Small intestine (tissue), 7 donors: ENCODE data around the gene SPATA21. TPM values are rescaled to one million over a fixed set of nuclear protein-coding genes. Genes with fewer than 3 reads are reported as not detected.

Experiments used
- DNase-seq, 2 donors: peaks; one replicate each; pipeline versions ENCODE4 v3.0.0 to v3.0.0-alpha.2; 2013
- FAIRE-seq: peaks from 2 replicates; lab custom pipeline; 2012; peaks lifted over from hg19 to GRCh38; lab: Jason Lieb, UNC
- H3K27ac ChIP-seq, 3 donors: one replicate each; pipeline ENCODE4 v1.5.1; 2013; ENCODE audit warnings: low read length in 2 of 3, mild to moderate bottlenecking in 2 of 3, control low read depth in 1 of 3, inconsistent platforms in 1 of 3, low read depth in 1 of 3, moderate library complexity in 1 of 3
- H3K27me3 ChIP-seq, 3 donors: one replicate each; pipeline ENCODE4 v1.6.1; 2013; ENCODE audit warnings: low read length in 3 of 3, inconsistent platforms in 1 of 3; ENCODE audit not compliant: control insufficient read depth in 3 of 3, insufficient read depth in 3 of 3
- H3K36me3 ChIP-seq, 3 donors: one replicate each; pipeline ENCODE4 v1.6.1; 2013; ENCODE audit warnings: low read length in 3 of 3, inconsistent platforms in 1 of 3, low read depth in 1 of 3, mild to moderate bottlenecking in 1 of 3, moderate library complexity in 1 of 3; ENCODE audit not compliant: control insufficient read depth in 3 of 3, insufficient read depth in 2 of 3
- H3K4me1 ChIP-seq, 3 donors: one replicate each; pipeline ENCODE4 v1.6.1; 2013; ENCODE audit warnings: low read length in 2 of 3, inconsistent platforms in 1 of 3, low read depth in 1 of 3, mild to moderate bottlenecking in 1 of 3, moderate library complexity in 1 of 3; ENCODE audit not compliant: control insufficient read depth in 3 of 3, insufficient read depth in 2 of 3
- H3K4me3 ChIP-seq, 3 donors: one replicate each; pipeline ENCODE4 v1.5.1; 2013; ENCODE audit warnings: low read length in 3 of 3, control low read depth in 1 of 3, inconsistent platforms in 1 of 3, low read depth in 1 of 3, mild to moderate bottlenecking in 1 of 3, moderate library complexity in 1 of 3
- H3K9me3 ChIP-seq, 2 donors: one replicate each; pipeline ENCODE4 v1.6.1; 2013; ENCODE audit warnings: low read depth in 1 of 2, low read length in 1 of 2; ENCODE audit not compliant: control insufficient read depth in 2 of 2, insufficient read depth in 1 of 2
- WGBS, 3 donors: extraction: QIAGEN DNeasy Blood & Tissue Kit; methylation state at CpG; one replicate each; pipeline ENCODE4 v1.1.7; 2013; 5-methylcytosine and 5-hydroxymethylcytosine counted together
- polyA plus RNA-seq, 4 donors: library from polyadenylated mRNA; stranded (reverse) in 3 of 4; unstranded in 1 of 4; fragments of 200-250 nt in 3 of 4; fragments of 120-200 nt in 1 of 4; gene quantifications; one replicate each; pipeline versions ENCODE4 v1.2.1 to v1.2.3, GENCODE V29; 2013
- donor health status: healthy with polysubstance abuse.
- donor health status: control.
- donor health status: control.
- donor health status: Bipolar disorder and iron deficiency.
- donor health status: healthy.

SPATA21 gene
- polyA plus RNA-seq, 4 donors = 0.18 to 0.27 (median 0.22) TPM; not detected in 1

DNA sequence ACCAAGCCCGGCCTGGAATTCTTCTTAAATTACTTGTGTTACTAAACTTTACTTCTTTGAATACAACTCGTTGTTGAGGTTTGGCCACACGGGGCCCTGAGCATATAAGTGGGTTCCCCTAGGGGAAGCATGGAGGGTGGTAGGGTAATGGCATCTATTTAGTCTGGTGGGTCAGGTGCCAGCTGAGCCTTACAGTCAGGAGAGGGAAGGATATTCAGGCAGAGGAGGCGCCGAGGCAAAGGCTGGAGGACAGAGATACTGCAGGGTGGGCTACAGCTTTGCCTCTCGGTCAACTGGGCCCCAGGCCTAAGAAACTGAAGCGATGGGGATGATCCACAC is 2.9 kb upstream of the SPATA21 start:
- FAIRE-seq = no peak
- H3K27ac ChIP-seq = peak overlapping the region in 2 of 3 donors; percentile 12 to 33
- peaks cover 3 to 32% (median 4%) of the 10 kb centered on the region in 3 donors for H3K36me3 ChIP-seq
- peaks cover 0 to 8% (median 3%) of the 10 kb centered on the region in 3 donors for H3K4me1 ChIP-seq
- peak overlapping the region in 1 of 3 donors; percentile 96 for H3K4me3 ChIP-seq
- H3K9me3 ChIP-seq = no peaks in the 10 kb centered on the region
- DNase-seq = no peak
- 52 to 58% (median 54%) methylated on average over 7 of the region's 7 CpGs for WGBS, 3 donors
- H3K27me3 ChIP-seq = no peaks in the 10 kb centered on the region

DNA sequence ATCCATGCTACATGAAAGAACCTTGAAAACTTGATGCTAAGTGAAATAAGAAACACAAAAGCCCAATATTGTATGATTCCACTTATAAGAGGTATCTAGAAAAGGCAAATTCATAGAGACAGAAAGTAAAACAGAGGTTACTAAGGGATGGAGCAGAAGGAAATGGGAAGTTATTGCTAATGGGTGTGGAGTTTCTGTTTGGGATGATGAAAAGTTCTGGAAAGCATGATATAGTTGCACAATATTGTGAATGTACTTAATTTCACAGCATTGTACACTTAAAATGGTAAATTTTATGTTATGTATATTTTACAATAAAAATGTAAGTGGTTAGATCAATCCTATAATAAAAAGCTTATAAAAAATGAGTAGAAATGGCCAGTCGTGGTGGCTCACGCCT is 1.7 kb upstream of the SPATA21 start:
- Histone ChIP-seq H3K4me1 (peaks cover 0 to 8% (median 3%) of the 10 kb centered on the region in 3 donors), H3K27ac (no peak overlapping the region), H3K36me3 (peaks cover 0 to 20% (median 4%) of the 10 kb centered on the region in 3 donors), H3K9me3 (no peaks in the 10 kb centered on the region), H3K4me3 (no peak overlapping the region), H3K27me3 (no peaks in the 10 kb centered on the region)
- DNase-seq (no peak), FAIRE-seq (no peak)
- WGBS, 3 donors = 76 to 83% (median 81%) methylated on average over 2 of the region's 2 CpGs

- no peak for FAIRE-seq
Observed at GRCh38 chr1:16438516-16438915, 1.3 kb upstream of the SPATA21 start.

GRCh38 chr1:16434501-16434900 is 2.7 kb downstream of the SPATA21 start:
- no peaks in the 10 kb centered on the region for H3K4me1 ChIP-seq
- FAIRE-seq (no peak), DNase-seq (no peak)
- 53 to 62% (median 61%) methylated on average over 2 of the region's 2 CpGs for WGBS, 3 donors
- H3K27ac ChIP-seq = no peak overlapping the region
- no peaks in the 10 kb centered on the region for H3K36me3 ChIP-seq
- no peaks in the 10 kb centered on the region for H3K9me3 ChIP-seq
- H3K4me3 ChIP-seq = no peak overlapping the region
- H3K27me3 ChIP-seq = peaks cover 0 to 3% (median 0%) of the 10 kb centered on the region in 3 donors

More at GRCh38 chr1:16438516-16438915, 1.3 kb upstream of the SPATA21 start:
- Histone ChIP-seq H3K9me3 (no peaks in the 10 kb centered on the region), H3K27me3 (no peaks in the 10 kb centered on the region), H3K4me1 (peaks cover 0 to 8% (median 3%) of the 10 kb centered on the region in 3 donors), H3K36me3 (peaks cover 0 to 16% (median 4%) of the 10 kb centered on the region in 3 donors), H3K4me3 (no peak overlapping the region), H3K27ac (no peak overlapping the region)
- no peak for DNase-seq
- WGBS, 3 donors = 78 to 90% (median 86%) methylated on average over 2 of the region's 2 CpGs

- WGBS, 3 donors = 91 to 94% (median 93%) methylated on average over 4 of the region's 4 CpGs
- Histone ChIP-seq H3K36me3 (no peaks in the 10 kb centered on the region), H3K9me3 (no peaks in the 10 kb centered on the region), H3K4me1 (no peaks in the 10 kb centered on the region), H3K27ac (no peak overlapping the region), H3K4me3 (no peak overlapping the region), H3K27me3 (peaks cover 0 to 3% (median 0%) of the 10 kb centered on the region in 3 donors)
- DNase-seq (no peak), FAIRE-seq (no peak)
Observed at GRCh38 chr1:16434007-16434406, 3.2 kb downstream of the SPATA21 start.

DNA sequence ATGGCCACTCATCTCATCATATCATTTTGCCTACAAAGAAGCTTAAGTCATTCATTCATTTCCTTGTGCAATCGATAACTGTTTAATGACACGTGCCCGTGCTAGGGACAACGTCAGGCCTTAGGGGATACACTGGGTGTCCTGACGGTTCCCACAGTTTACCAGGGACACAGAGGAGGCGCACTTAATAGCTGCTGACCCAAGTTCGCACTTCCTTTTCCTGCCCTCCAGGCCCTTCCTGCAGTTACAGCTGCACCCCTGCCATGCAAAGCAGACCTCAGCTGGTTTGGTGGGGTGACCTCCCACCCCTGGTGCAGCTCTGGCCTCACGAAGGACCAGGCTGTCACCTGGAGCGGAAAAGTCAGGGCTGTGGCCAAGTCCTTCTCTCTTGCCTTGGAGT is 4.2 kb downstream of the SPATA21 start:
- no peaks in the 10 kb centered on the region for H3K36me3 ChIP-seq
- H3K4me3 ChIP-seq = no peak overlapping the region
- peaks cover 0 to 3% (median 0%) of the 10 kb centered on the region in 3 donors for H3K27me3 ChIP-seq
- 64 to 77% (median 70%) methylated on average over 9 of the region's 9 CpGs for WGBS, 3 donors
- H3K27ac ChIP-seq = no peak overlapping the region
- H3K4me1 ChIP-seq = no peaks in the 10 kb centered on the region
- H3K9me3 ChIP-seq = no peaks in the 10 kb centered on the region
- DNase-seq (no peak), FAIRE-seq (no peak)

GRCh38 chr1:16430606-16431005 is 6.6 kb downstream of the SPATA21 start:
- FAIRE-seq = no peak
- WGBS, 3 donors = 77 to 82% (median 78%) methylated on average over 3 of the region's 3 CpGs
- H3K27me3 ChIP-seq = peaks cover 0 to 3% (median 0%) of the 10 kb centered on the region in 3 donors

GRCh38 chr1:16425125-16426025 is 11.8 kb downstream of the SPATA21 start:
- WGBS, 3 donors = 87 to 91% (median 88%) methylated on average over 10 of the region's 10 CpGs
- peaks cover 0 to 4% (median 0%) of the 10 kb centered on the region in 3 donors for H3K27me3 ChIP-seq
- H3K36me3 ChIP-seq = no peaks in the 10 kb centered on the region
- DNase-seq (no peak), FAIRE-seq (no peak)
- no peaks in the 10 kb centered on the region for H3K4me1 ChIP-seq
- H3K9me3 ChIP-seq = no peaks in the 10 kb centered on the region
- H3K4me3 ChIP-seq = no peak overlapping the region
- H3K27ac ChIP-seq = no peak overlapping the region

More at GRCh38 chr1:16430606-16431005, 6.6 kb downstream of the SPATA21 start:
- Histone ChIP-seq H3K4me3 (no peak overlapping the region), H3K27ac (no peak overlapping the region), H3K4me1 (no peaks in the 10 kb centered on the region), H3K9me3 (no peaks in the 10 kb centered on the region), H3K36me3 (no peaks in the 10 kb centered on the region)
- DNase-seq = peak in 1 of 2 donors; percentile 3
